HUES48 (cell line): ENCODE results near the gene BTBD16.

Experiments used
- H3K27ac ChIP-seq: one replicate; pipeline ENCODE4 v1.7.0; 2013; ENCODE audit warnings: low read depth, low read length, inconsistent platforms
- H3K27me3 ChIP-seq: 2 replicates; pipeline ENCODE4 v1.6.1; 2013; ENCODE audit warnings: mild to moderate bottlenecking, low read length; ENCODE audit not compliant: control insufficient read depth, insufficient read depth
- H3K36me3 ChIP-seq: 2 replicates; pipeline ENCODE4 v1.6.1; 2013; ENCODE audit warnings: low read length; ENCODE audit not compliant: control insufficient read depth, insufficient read depth
- H3K4me1 ChIP-seq: 2 replicates; pipeline ENCODE4 v1.6.1; 2013; ENCODE audit warnings: mild to moderate bottlenecking, low read length; ENCODE audit not compliant: control insufficient read depth, insufficient read depth
- H3K4me3 ChIP-seq: 2 replicates; pipeline ENCODE4 v1.5.1; 2013; ENCODE audit warnings: mild to moderate bottlenecking, low read depth, low read length
- H3K9ac ChIP-seq: 2 replicates; pipeline ENCODE4 v1.6.1; 2013; ENCODE audit warnings: mild to moderate bottlenecking, low read depth, low read length, moderate library complexity
- H3K9me3 ChIP-seq: 2 replicates; pipeline ENCODE4 v1.6.1; 2013; ENCODE audit warnings: low read length; ENCODE audit not compliant: control insufficient read depth, insufficient read depth

BTBD16 gene

GRCh38 chr10:122276611-122277208 is 5.6 kb downstream of the BTBD16 start:
- Histone ChIP-seq H3K27me3 (no peaks in the 10 kb centered on the region), H3K9me3 (no peaks in the 10 kb centered on the region), H3K4me1 (no peaks in the 10 kb centered on the region), H3K27ac (no peak overlapping the region), H3K9ac (no peak overlapping the region), H3K4me3 (no peak overlapping the region), H3K36me3 (no peaks in the 10 kb centered on the region)

GRCh38 chr10:122277526-122278136 is 6.5 kb downstream of the BTBD16 start:
- Histone ChIP-seq H3K27ac (no peak overlapping the region), H3K36me3 (no peaks in the 10 kb centered on the region), H3K9ac (no peak overlapping the region), H3K4me3 (no peak overlapping the region), H3K9me3 (no peaks in the 10 kb centered on the region), H3K4me1 (no peaks in the 10 kb centered on the region; the same call in 1 of the 2 replicates), H3K27me3 (no peaks in the 10 kb centered on the region)

GRCh38 chr10:122279725-122280141 is 8.6 kb downstream of the BTBD16 start:
- Histone ChIP-seq H3K4me1 (peaks cover 5% of the 10 kb centered on the region; the same call in 1 of the 2 replicates), H3K27ac (no peak overlapping the region), H3K27me3 (no peaks in the 10 kb centered on the region), H3K4me3 (no peak overlapping the region), H3K36me3 (no peaks in the 10 kb centered on the region), H3K9me3 (no peaks in the 10 kb centered on the region), H3K9ac (no peak overlapping the region)

- no peak overlapping the region for H3K4me3 ChIP-seq
- peaks cover 5% of the 10 kb centered on the region; the same call in 1 of the 2 replicates for H3K4me1 ChIP-seq
- no peak overlapping the region for H3K9ac ChIP-seq
- no peaks in the 10 kb centered on the region for H3K9me3 ChIP-seq
- H3K36me3 ChIP-seq, result no peaks in the 10 kb centered on the region
- no peaks in the 10 kb centered on the region for H3K27me3 ChIP-seq
- no peak overlapping the region for H3K27ac ChIP-seq
Measured at GRCh38 chr10:122280156-122280555, 9.1 kb downstream of the BTBD16 start.

GRCh38 chr10:122281018-122281626 is 10.0 kb downstream of the BTBD16 start:
- Histone ChIP-seq H3K4me1 (peaks cover 5% of the 10 kb centered on the region; the same call in 1 of the 2 replicates), H3K27me3 (no peaks in the 10 kb centered on the region), H3K4me3 (no peak overlapping the region), H3K36me3 (no peaks in the 10 kb centered on the region), H3K27ac (no peak overlapping the region), H3K9ac (no peak overlapping the region), H3K9me3 (no peaks in the 10 kb centered on the region)

GRCh38 chr10:122281751-122282150 is 10.7 kb downstream of the BTBD16 start:
- Histone ChIP-seq H3K27ac (no peak overlapping the region), H3K4me1 (peaks cover 8% of the 10 kb centered on the region; the same call in 1 of the 2 replicates), H3K4me3 (no peak overlapping the region), H3K36me3 (no peaks in the 10 kb centered on the region), H3K9me3 (no peaks in the 10 kb centered on the region), H3K27me3 (no peaks in the 10 kb centered on the region), H3K9ac (no peak overlapping the region)

GRCh38 chr10:122282253-122282671 is 11.2 kb downstream of the BTBD16 start:
- Histone ChIP-seq H3K27me3 (no peaks in the 10 kb centered on the region), H3K36me3 (no peaks in the 10 kb centered on the region), H3K27ac (no peak overlapping the region), H3K9ac (no peak overlapping the region), H3K9me3 (no peaks in the 10 kb centered on the region), H3K4me3 (no peak overlapping the region), H3K4me1 (peaks cover 13% of the 10 kb centered on the region; the same call in 1 of the 2 replicates)

GRCh38 chr10:122282909-122283308 is 11.8 kb downstream of the BTBD16 start:
- no peak overlapping the region for H3K4me3 ChIP-seq
- no peaks in the 10 kb centered on the region for H3K36me3 ChIP-seq
- H3K9me3 ChIP-seq, result no peaks in the 10 kb centered on the region
- peaks cover 14% of the 10 kb centered on the region; the same call in 1 of the 2 replicates for H3K4me1 ChIP-seq
- no peak overlapping the region for H3K27ac ChIP-seq
- no peaks in the 10 kb centered on the region for H3K27me3 ChIP-seq
- H3K9ac ChIP-seq, result no peak overlapping the region

- Histone ChIP-seq H3K4me3 (no peak overlapping the region), H3K27me3 (0 out of 2 replicates have a peak, but pooled peaks cover 3% of the 10 kb centered on the region), H3K27ac (no peak overlapping the region), H3K9ac (no peak overlapping the region), H3K9me3 (no peaks in the 10 kb centered on the region), H3K4me1 (peaks cover 14% of the 10 kb centered on the region; the same call in 1 of the 2 replicates), H3K36me3 (no peaks in the 10 kb centered on the region)
Measured at GRCh38 chr10:122285506-122286444, 14.7 kb downstream of the BTBD16 start.

GRCh38 chr10:122286867-122287266 is 15.8 kb downstream of the BTBD16 start:
- Histone ChIP-seq H3K9me3 (no peaks in the 10 kb centered on the region), H3K4me3 (no peak overlapping the region), H3K9ac (no peak overlapping the region), H3K36me3 (no peaks in the 10 kb centered on the region), H3K27me3 (0 out of 2 replicates have a peak, but pooled peaks cover 3% of the 10 kb centered on the region), H3K27ac (no peak overlapping the region), H3K4me1 (peaks cover 14% of the 10 kb centered on the region; the same call in 1 of the 2 replicates)
